Activated CD8-positive, alpha-beta memory T cell treated with anti-CD3 and anti-CD28 coated beads, Interleukin-2, amount 50 U/mL, for 48 hours (primary cell): ENCODE data around the gene SPTBN5.

Experiments used
- DNase-seq: peaks from one replicate; pipeline ENCODE4 v3.0.0-alpha.2; 2020

SPTBN5 gene

DNA sequence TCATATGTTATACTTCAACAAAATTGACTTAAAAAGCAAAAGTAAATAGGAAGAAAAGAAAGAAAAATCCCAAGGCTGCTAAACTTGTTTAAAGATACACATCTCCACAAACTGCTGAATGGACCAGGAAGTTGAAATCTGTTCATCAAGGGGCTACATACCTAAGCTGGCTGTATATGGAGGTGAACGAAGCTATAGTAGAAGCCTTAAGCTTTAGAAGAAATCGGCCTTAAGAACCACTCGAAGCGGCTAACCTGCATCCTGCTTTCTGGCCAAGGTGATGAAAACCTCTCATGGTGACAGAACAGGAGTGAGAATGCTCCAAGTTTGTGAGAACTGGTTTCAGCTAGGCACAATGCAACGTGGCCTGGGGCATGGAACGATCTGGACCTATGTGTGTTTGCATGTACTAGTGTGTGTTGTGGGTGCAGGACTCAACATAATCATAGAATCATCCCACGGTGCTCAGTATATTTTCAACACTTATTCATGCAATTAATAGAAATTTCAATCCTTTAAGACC lies 31.3 kb upstream of the SPTBN5 start:
- no peak for DNase-seq

DNA sequence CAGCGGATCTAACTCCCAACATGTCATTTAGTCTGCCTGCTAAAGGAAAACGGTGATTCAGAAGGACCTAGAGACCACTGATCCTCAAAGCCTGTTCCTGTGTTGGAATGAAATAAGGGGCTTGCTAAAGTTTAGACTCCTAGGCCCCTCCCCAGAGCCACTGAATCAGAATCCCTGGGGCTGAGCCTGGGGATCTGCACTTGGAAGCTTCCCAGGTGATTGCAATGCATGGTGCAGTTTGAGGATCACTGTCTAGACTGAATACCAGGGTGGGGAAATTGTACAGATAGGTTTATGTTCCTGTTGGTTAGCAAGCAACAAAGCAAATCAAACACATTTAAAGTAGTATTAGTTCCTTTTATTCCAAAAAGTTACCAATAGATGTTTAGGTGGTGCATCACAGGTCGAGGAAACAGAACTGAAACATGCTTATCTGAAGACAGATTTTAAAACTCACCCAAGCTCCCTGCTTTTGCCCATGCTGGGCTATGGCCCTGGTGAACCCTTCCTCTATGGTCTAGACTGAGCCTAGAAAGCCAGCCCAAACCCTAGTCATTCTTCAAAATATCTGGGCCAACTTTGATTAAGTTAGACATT lies 29.6 kb upstream of the SPTBN5 start:
- no peak for DNase-seq

DNA sequence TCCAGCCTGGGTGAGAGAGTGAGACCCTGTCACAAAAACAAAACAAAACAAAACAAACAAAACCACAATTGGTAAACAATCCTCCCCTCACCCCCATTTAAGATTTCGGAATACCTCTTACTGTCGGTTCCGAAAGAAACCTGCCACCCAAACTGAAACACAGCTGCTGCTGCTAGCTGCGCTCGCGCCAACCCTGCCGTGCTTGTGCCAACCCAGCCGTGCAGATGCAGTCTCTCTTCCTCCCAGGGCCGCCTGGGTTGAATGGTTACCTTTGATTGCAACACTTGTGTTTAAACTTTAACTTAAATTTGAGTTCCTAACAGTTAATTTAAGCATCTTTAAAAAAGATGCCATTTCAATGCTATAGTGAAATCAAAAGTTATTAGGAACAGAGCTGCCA lies 28.5 kb upstream of the SPTBN5 start:
- DNase-seq, result no peak

DNA sequence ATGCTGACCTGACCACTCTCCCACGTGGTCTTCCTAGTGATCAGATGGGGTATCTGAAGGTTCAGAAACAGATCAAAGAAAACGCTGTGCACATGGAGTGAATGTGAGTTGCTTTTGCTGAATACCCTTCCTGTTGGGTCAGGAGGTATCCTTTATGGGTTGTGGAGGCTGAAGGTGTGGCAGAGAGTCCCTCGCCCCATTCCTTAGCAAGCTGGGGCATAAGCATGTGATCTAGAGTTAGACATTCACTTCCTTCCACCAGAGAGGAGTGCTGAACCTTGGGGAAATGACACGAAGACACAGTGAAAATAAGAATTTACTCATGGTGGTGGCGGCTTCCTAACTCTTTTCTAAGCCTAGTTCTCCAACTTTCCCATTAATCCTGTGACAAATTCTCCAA lies 27.8 kb upstream of the SPTBN5 start:
- DNase-seq, result no peak

DNA sequence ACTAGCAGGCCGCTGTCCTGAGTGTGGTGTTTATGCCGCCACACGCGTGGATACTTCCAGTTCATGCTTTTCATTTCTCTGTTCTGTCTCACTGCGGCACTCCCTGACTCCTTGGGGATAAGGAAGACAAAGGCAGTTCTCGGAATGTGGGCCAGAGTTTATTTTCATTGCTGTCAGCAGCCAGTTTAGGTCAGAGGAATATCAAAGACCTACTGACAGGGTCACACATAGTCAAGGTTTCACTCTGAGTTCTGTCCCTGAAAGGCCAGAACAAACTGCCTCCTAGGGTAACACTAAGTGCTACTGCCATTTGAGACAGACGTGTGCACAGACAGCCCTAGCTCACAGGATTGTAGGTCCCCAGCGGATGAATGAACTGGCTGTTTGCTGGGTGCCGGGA lies 27.3 kb upstream of the SPTBN5 start:
- DNase-seq, result no peak

DNA sequence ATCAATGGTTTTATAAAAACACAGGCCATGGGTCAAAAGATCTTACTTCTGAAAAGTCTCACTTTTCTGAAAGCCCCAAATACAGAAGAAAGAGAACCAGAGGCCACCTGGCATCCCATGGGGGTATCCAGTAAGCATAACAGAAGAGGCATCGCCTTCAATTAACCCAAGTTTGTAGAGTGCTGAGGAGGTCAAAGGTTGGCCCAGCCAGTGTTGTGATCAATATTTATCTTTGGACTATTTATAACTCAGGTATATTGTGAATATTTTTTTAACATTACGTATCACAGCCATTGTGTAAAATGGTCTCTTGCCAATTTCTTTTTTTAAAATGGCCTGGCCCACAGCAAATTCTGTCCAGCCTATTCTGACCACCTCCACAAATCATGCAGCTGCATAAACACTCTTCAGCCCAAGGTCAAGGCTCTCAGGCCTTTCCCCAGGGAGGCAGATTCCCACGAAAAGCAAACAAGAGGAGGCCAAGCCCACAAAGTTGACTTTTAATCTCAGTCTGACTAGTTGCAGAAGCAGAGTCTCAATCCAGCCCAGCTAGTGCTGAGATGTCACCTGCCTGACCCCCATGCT lies 26.2 kb upstream of the SPTBN5 start:
- DNase-seq, result no peak

DNA sequence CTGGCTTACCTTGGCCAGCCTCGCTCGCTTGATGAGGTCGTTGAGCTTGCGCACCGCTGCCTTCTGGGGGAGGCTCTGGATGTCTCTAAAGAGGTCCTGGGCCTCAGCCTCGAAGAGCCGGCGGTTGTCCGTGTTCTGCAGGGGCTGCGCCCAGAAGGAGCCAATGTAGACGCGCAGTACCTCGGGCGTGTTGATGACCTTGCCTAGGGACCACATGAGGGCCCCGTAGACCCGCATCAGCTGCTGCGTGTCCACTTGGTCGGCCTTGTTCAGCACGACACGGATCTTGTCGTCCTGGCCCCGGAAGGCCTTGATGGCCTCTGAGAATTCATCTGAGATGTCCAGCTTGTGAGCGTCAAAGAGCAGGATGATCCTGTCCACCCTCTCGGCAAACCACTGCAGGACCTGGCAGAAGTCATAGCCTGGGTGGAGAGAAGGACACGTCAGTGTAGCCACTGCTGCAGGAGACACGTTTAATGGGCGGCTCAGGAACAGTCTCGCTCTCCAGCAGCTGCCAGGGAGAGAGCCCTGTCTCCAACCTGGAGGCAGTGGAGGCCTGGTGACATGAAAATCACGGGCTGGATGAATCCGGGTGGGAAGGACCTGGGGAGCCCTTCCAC lies 25.5 kb upstream of the SPTBN5 start:
- DNase-seq, result no peak

DNA sequence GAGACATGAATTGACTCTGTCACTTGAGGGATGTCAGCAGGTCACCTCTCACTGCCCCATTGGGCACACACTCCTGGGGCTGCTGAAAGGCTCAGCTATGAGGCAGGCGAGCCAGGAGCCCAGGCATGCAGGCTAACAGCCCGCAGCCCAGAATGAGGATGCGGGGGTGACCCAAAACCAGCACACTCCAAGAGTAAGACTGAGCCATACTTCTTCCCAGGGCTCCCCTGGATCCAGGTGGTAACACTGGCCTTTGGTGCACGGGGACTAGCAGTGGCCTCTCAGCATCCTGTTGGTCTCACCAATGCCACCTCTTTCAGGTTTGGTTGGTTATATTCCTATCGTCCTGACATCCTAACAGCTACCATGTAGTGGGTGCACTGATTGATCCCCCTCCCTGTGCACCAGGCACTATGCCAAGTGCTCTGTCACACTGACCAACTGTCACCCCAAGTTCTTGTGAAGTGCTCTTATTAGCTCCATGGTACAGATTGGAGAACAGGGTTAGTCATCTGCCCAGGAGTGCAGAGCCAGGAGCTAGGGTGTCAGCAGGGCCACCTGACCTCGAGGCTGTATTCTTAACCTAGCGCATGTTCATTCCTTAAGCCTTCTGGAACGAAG lies 24.8 kb upstream of the SPTBN5 start:
- DNase-seq, result no peak

DNA sequence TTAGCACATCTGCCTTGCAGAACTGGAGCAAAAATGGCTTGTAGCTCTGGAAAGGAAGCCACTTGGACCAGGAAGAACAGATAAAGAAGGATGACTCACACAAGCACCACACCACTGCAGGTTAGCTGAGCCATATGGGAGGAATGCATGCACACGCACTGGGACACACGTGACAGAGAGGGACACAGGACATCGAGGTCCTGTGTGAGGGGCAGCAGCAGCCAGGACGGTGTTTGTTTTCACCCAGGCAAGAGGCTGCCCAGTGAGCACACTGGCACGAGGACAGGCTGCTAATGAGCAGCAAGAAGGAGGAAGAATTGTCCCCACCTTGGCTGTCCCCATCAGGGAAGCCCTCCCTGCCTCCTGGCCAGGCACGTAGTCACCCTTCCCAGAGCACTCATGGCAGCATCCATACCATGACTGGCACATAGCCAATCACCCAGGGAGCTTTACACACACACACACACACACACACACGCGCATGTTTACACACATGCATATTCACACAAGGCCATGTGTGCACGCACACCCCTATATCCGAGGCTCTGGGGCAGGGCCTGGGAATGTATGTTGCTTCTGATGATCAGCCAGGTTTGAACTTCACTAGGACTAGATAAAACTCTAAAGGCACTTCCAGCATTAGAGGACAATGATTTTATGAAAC lies 24.0 kb upstream of the SPTBN5 start:
- DNase-seq, result no peak

DNA sequence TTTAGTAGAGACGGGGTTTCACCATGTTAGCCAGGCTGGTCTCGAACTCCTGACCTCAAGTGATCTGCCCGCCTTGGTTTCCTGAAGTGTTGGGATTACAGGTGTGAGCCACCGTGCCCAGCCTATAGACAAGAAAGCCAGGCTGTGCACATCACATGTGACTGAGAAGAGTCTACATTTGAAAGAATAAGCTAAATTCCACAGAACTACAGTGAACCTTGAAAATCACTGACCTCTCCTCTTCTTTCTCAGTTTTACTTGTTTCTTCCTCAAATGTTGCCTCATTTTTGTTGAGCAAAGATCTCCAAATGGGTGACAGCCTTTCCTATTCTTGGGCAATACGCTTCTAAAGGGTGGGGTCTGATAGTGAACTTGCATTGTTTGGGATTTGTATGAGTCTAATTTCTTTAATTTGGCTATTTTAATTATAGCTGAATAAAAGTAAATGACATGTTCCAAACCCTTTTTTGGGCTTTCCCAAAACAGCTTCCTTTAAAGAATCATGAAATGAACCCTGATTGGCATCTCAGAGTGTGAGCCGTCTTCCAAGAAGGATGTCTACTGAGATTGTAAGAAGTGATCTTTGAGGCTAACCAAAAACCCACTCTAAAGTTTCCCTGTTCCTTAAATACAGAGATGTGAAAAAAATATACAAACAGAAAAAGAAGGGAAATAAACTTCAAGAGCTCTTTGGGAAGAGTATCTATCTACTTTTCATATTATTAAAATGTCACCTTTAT lies 21.6 kb upstream of the SPTBN5 start:
- DNase-seq, result no peak

DNA sequence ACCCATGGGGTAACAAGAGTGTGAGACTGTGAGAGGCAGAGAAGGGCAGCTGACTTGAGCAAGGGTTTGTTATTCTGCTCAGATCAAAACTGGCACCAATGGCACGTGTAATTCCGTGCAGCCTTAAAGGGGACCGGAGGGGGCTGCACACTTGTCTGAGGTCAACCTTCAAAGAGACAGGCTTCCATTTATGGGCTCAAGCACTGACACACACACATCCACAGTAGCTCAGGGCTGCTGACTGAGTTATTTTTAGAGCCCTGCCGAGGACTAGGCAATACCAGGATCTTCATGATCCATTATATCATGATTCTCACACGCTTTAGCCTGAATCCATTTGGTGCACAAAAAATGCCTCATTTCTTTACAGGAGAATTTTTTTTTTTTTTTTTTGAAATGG lies 20.6 kb upstream of the SPTBN5 start:
- DNase-seq, result no peak

DNA sequence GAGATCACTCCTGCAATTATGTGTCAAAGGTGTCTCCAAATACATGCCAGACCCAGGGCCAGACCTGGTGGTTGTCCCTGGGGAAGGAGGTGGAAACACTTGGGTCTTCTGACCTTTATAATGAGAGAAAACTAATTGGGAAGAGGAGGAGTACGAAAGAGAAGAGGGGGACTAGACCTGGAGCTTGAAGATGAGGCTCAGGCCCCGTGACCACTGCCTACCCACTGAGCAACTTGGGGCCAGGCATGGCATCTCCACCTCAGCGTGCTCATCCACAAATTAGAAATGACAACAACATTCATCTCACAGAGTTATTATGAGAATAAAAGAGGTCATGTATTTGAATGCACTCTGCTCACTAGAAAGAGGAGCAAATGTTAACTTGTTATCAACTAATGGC lies 19.4 kb upstream of the SPTBN5 start:
- no peak for DNase-seq

DNA sequence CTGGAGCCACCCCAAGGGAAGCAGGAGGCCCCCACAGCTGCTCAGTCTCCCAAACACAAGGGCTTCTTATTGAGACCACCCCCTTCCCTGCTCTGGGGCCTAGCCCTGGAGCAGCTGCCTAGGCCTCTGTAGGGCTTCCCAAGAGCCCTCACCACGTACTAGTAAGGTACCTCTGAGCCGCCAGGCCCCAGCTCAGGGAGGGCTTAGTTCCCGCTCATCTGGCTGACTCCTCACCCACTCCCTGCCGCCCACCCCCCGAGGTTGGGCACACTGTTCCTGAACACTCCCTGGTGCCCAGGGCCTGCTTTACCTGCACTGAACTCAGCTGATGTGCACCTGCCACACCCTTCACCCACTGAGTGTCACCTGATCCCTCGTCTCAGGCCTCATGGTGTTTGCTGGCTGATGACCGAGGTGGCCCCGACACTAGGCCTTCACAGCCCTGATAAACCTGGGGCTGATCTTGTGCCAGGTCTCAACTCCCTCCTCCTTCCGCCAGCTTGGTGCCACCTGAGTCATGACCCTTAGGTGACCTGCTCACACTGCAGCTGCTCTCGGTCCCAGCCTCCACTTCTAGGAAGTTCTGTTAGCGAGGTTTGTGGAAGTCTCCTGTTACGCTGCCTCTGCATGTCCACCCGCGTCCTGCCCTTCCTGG lies 18.0 kb upstream of the SPTBN5 start:
- no peak for DNase-seq

DNA sequence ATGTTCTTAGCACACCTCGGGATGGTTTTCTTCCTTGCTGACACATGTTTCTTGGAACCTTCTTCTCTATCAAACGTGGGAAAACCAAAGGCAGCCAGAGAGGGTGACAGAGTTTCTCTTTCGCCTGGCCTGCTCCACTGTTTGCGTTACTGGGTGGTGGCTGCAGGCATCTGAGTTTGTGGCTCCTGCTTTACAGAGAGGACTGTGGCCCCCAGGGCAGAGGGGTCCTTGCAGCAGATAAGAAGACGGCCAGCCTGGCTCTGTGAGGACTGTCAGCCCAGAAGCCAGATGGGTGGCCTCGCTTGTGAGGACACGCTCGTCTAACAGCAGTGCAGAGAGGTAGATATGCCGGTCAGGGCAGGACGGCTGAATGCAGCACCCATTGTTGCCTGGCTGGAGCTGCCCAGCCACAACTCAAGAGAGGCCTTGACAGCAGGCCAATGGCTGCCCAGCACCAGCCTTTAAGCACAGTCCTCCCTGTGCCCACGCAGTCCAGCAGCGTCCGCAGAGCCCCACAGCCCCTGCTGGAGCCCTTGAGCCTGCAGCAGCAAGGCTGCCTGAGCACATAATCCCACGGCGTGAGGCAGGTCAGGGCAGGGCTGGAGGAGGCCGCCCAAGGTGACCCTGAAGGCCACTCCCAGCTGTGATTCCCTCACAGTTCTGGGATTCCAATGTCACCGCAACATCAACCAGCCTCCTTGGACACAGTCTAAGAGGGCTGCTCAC lies 15.0 kb upstream of the SPTBN5 start:
- DNase-seq, result no peak

DNA sequence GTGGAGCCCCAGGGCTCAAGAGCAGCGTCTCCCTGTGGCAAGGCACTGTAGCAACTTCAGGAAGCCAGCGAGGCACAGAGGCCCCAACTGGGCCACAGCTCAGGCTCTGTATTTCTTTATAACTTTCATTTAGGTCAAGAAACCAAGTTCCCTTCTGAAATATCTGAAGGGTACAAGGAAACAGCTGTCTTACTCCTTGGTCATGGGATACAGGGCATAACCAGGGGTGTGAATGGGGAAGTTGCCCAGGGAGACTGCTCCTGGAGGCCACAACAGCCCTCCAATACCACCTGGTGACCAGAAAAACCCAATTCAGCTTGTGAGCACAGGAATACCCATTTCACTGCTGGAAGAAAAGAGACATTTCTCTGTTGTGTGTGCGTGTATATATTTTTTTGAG lies 13.3 kb upstream of the SPTBN5 start:
- no peak for DNase-seq

DNA sequence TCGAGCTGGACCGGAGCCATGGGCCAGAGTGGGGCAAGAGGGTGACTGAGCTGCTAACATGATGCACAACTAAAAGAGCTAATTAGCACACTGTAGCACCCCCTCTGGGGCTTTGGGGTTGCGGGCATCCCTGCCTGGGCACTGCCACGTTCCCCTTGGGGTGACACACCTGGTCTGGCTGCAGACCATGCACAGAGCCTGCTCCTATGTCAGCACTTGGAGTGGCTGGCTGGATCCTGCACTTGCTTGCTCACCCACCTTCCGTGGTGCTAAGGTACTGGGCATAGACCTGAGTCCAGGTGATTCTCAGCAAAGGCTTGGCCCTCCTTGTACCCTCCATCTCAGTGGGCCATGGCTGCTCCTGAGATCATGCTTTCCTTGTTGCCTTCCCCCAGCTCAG lies 12.8 kb upstream of the SPTBN5 start:
- no peak for DNase-seq

DNA sequence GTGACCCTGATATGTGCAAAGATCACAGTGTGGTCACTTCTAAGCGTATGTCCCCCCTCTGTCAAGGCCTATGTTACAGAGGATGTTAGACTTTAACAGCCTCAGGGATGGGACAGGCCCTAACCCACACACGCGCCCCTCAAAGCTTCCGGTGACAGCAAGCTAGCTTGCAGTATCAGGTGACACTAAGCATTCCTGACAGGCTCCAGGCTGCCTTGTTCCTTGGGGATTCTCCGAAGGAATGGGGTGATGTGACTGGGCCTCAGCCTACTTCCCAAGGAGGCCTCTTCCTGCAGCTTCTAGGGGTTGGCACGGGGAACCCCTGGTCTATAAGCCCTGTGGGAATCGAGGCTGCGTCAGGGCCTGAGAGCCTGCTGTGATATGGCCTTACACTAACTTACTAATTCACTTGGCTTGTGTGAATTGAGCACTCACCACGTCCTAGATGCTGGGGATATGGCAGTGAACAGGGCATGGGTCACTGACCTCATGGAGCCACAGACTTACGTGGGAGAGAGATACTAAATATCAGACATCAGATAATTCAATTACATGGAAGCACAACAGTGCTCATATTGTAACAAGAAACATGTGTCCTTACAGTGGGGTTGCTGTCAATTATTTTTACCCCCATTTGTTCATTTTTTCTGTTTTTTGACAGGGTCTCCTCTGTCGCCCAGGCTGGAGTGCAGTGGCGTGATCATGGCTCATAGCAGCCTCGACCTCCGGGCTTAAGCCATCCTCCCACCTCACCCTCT lies 11.4 kb upstream of the SPTBN5 start:
- no peak for DNase-seq

DNA sequence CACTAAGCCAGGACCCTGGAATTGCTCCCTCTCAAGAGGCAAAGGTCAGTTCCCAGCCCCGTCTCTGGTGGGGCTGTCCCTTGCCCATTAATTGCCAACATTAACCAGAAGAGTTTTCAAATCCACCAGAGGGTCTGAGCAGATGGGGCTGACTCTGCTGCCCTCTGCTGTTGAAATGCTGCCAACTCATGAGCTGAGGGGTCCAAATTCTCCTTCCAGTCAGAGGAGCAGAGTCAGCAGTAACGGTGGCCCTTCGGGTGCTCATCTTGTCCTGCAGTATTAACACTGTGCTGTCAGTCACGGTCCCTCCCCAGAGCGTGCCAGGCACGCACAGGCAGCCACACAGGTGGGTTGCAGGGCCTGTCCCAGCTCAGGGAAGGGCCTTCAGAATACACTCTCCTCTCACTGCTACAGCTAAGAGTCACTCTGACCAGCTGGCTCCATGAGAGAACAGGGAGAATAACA lies 10.7 kb upstream of the SPTBN5 start:
- DNase-seq, result peak; percentile 81

DNA sequence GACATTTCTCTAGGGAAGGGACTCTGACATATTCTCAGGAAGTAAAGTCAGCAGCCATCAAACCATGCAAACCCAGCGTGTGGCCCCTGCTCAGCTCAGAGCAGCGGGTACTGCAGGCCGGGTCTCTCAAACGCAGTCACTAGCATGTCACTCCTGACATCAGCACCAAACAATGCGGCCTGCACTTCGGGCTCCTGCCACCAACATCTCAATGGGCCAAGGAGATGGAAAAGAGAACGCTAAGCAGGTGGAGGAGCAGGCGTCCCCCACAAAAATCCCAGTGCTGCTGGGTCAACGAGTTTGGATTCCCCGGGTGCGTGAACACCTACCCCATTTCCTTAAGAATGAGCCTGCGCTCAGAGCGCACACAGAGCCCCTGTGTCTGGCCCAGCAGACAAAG lies 9.9 kb upstream of the SPTBN5 start:
- no peak for DNase-seq

DNA sequence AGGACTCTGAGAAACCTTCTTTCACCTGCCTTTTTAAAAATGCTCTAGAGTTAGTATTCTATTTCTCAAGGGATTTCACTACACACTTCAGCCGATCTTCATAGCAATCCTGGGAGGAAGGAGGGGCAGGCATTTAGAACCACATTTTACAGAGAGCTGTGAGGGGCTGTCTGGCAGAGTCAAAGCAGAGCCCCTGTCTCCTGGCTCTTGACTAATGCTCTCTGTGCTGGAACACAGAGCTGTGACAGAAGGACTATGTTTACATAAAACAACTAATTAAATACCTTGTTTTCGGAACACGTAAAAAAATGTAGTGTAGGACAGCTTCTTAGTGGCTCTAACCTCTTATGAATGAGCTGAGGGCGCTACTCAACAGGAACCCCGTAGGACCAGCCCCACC lies 7.6 kb upstream of the SPTBN5 start:
- DNase-seq, result no peak
